AG04450 (cell line): Measurements from ENCODE around the gene ECE2. TPM values are rescaled to one million over a fixed set of nuclear protein-coding genes. Genes with fewer than 3 reads are reported as not detected.

Source experiments
- CTCF ChIA-PET: fragments of 300-600, 350-600 bp; formaldehyde crosslinking; extraction: SDS; loops from one replicate; lab custom pipeline; 2022; ENCODE audit warnings: antibody characterized with exemption, inconsistent platforms; lab: Charles Lee
- POLR2A ChIA-PET: fragments of 350-600 bp; formaldehyde crosslinking; extraction: SDS; loops from one replicate; lab custom pipeline; 2021; ENCODE audit warnings: antibody characterized with exemption, inconsistent platforms; lab: Yijun Ruan, JAX
- DNase-seq: peaks from one replicate; pipeline ENCODE4 v3.0.0-alpha.2; 2011; ENCODE audit warnings: low read depth, low spot score
- H3K27ac ChIP-seq: one replicate; pipeline ENCODE4 v1.5.1; 2012; ENCODE audit warnings: low read depth, low read length, control low read depth
- H3K27me3 ChIP-seq: one replicate; pipeline ENCODE4 v1.6.0; 2012; ENCODE audit warnings: low read length; ENCODE audit not compliant: control insufficient read depth, insufficient read depth
- H3K4me3 ChIP-seq: 2 replicates; pipeline ENCODE4 v1.5.1; 2011; ENCODE audit warnings: mild to moderate bottlenecking, low read depth, low read length, control low read depth
- H3K9me3 ChIP-seq: 2 replicates; pipeline ENCODE4 v1.5.1; 2012; ENCODE audit warnings: low read length; ENCODE audit not compliant: control insufficient read depth, insufficient read depth
- CTCF ChIP-seq: IDR thresholded peaks from 2 replicates; pipeline ENCODE4 v1.5.1; 2011; ENCODE audit warnings: low read depth, low read length, control low read depth, inconsistent platforms
- polyA plus RNA-seq: library from polyadenylated mRNA; depleted of rRNA; stranded (reverse); fragments of >200 nt; gene quantifications from 2 replicates; pipeline ENCODE4 v1.2.3, GENCODE V29; 2011

ECE2 gene
- polyA plus RNA-seq, 1 experiment: not detected

DNA sequence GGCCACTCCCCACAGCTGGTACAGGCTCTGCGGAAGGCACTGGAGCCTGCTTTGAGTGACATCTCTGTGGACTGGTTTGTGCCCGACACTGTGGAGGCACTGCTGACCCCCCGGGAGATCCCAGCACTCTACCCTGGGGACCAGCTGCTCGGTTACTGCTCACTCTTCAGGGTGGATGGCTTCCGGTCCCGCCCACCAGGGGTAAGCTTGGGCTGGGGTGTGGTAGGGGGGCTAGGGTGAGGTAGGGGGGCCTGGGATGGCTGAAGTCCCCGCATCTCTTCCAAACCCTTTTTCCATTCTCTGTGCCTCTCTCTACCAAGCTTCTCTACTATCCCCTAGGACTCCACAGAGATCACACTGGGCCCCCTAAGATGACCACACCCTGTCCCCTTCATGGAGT, 38.6 kb upstream of the ECE2 start:
- POLR2A ChIA-PET: no interaction called here
- CTCF ChIA-PET: interaction anchor here (1.6 to 2.8 kb wide), 2 partner anchors 10 to 13 kb away, joined by 6 to 12 read pairs; partner anchors contain the start of gene EEF1AKMT4

GRCh38 chr3:184237807-184238206, 38.0 kb upstream of the ECE2 start:
- POLR2A ChIA-PET: no interaction called here
- Histone ChIP-seq H3K27me3 (peaks cover 22% of the 10 kb centered on the region), H3K4me3 (no peak overlapping the region), H3K9me3 (peaks cover 3% of the 10 kb centered on the region; the same call in 1 of the 2 replicates), H3K27ac (no peak overlapping the region)
- no peak for TF ChIP-seq CTCF
- no peak for DNase-seq
- CTCF ChIA-PET: interaction anchor here (0.5 to 2.8 kb wide), 3 partner anchors 10 to 21 kb away, joined by 3 to 12 read pairs (median 6); partner anchors contain the start of gene EEF1AKMT4

More for the DNA sequence above, 38.6 kb upstream of the ECE2 start:
- Histone ChIP-seq H3K4me3 (no peak overlapping the region), H3K27me3 (peaks cover 28% of the 10 kb centered on the region), H3K9me3 (peaks cover 3% of the 10 kb centered on the region; the same call in 1 of the 2 replicates), H3K27ac (no peak overlapping the region)
- no peak for TF ChIP-seq CTCF
- DNase-seq: no peak

DNA sequence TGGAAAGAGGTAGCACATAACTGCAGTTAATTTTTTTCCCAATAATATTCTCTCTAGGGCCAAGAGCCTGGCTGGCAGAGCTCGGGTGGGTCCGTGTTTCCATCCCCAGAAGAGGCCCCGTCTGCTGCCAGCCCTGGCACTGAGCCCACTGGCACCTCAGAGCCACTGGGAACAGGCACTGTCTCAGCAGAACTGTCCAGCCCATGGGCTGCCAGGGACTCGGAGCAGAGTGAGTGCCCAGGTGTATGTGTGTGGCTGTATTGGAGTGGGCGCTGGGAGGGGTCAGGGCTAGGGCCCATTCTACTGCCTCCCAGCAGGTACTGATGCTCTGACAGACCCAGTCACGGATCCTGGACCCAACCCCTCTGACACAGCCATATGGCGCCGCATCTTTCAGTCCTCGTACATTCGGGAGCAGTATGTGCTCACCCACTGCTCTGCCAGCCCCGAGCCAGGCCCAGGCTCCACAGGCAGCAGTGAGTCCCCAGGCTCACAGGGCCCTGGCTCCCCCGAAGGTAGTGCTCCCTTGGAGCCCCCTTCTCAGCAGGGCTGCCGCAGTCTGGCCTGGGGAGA, 37.5 kb upstream of the ECE2 start:
- no peak overlapping the region for H3K4me3 ChIP-seq
- H3K27me3 ChIP-seq: peaks cover 17% of the 10 kb centered on the region
- no peak overlapping the region for H3K27ac ChIP-seq
- TF ChIP-seq CTCF: no peak
- POLR2A ChIA-PET: no interaction called here
- peaks cover 3% of the 10 kb centered on the region; the same call in 1 of the 2 replicates for H3K9me3 ChIP-seq
- DNase-seq: no peak
- CTCF ChIA-PET: interaction anchor here (0.5 to 2.8 kb wide), 3 partner anchors 11 to 22 kb away, joined by 3 to 12 read pairs (median 6); partner anchors contain the start of gene EEF1AKMT4

DNA sequence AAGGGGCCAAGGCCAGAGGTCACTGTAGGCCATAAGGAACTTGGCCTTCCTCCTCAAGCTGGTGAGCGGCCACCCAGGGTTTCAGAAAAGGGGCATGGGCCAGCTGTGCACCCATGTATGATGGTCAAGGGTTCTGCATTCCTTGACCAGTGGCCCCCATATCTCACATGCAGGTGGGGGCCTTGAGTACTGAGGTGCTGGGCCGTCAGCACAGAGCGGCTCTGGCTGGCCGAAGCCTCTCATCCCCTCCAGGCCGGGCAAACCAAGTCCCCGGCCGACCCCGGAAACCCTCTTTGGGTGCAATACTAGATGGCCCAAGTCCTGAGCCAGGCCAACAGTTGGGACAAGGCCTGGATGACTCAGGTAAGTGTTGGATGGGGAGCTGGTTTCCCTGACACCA, 36.6 kb upstream of the ECE2 start:
- no peak for DNase-seq
- TF ChIP-seq CTCF: no peak
- H3K4me3 ChIP-seq: no peak overlapping the region
- H3K9me3 ChIP-seq: peaks cover 3% of the 10 kb centered on the region; the same call in 1 of the 2 replicates
- H3K27ac ChIP-seq: no peak overlapping the region
- peaks cover 16% of the 10 kb centered on the region for H3K27me3 ChIP-seq
- CTCF ChIA-PET: interaction anchor here (2.8 to 3.0 kb wide), 2 partner anchors 11 to 12 kb away, joined by 12 to 20 read pairs; partner anchors contain the start of gene EEF1AKMT4
- POLR2A ChIA-PET: no interaction called here

DNA sequence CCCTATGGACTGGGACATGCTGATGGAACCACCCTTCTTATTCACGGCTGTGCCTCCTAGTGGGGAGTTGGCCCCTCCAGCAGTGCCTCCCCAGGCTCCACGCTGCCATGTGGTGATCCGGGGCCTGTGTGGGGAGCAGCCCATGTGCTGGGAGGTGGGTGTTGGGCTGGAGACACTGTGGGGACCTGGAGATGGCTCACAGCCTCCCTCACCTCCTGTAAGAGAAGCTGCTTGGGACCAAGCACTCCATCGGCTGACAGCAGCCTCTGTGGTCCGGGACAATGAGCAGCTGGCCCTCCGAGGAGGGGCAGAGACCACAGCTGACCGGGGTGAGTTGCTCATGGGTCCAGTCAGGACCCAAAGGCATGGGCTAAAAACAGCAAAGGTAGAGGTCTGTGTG, 36.1 kb upstream of the ECE2 start:
- ChIA-PET CTCF (interaction anchor here (1.3 to 3.0 kb wide), 2 partner anchors 10 to 12 kb away, joined by 6 to 20 read pairs; partner anchors contain the start of gene EEF1AKMT4), POLR2A (no interaction called here)
- DNase-seq: no peak
- H3K27me3 ChIP-seq: peaks cover 16% of the 10 kb centered on the region
- H3K27ac ChIP-seq: no peak overlapping the region
- H3K4me3 ChIP-seq: no peak overlapping the region
- H3K9me3 ChIP-seq: peaks cover 3% of the 10 kb centered on the region; the same call in 1 of the 2 replicates
- TF ChIP-seq CTCF: no peak
